OCI-LY7 (cell line): ENCODE data around the gene DNAH14.

ENCODE experiments used
- CTCF ChIP-seq: fragments of 200-600 bp; sonication (generic); conservative IDR thresholded peaks from 2 replicates; pipeline ENCODE4 v1.5.1; 2014; ENCODE audit warnings: mild to moderate bottlenecking, antibody characterized with exemption, low read length, moderate library complexity, mixed read lengths
- EZH2phosphoT487 ChIP-seq: fragments of 200-600 bp; sonication (generic); IDR thresholded peaks from 2 replicates; pipeline ENCODE4 v1.6.1; 2018; ENCODE audit warnings: low read depth, borderline replicate concordance, mild to moderate bottlenecking, mixed run types, antibody characterized with exemption, low read length, moderate library complexity, mixed read lengths

DNA sequence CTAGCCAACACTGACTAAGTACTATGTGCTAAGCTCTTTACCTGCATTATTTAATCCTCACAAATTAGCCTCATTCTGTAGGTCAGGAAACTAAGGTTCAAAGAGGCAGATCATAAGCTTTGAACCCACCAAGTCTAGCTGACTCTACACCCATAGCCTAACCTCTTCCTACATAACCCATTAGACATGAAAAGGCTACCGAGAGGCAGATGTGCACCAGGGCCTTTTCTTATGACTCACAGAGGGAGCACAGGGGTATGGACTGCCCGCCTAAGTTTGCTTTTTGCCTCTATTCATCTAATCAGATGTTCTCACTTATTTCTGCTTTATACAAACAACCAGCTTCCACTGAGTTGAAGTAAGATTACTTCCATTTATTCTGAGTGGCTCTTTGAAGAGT lies 466.9 kb downstream of the DNAH14 start:
- TF ChIP-seq CTCF (no peak), EZH2phosphoT487 (no peak)
